ENCODE measurements around the gene MAN1A1.

DNA sequence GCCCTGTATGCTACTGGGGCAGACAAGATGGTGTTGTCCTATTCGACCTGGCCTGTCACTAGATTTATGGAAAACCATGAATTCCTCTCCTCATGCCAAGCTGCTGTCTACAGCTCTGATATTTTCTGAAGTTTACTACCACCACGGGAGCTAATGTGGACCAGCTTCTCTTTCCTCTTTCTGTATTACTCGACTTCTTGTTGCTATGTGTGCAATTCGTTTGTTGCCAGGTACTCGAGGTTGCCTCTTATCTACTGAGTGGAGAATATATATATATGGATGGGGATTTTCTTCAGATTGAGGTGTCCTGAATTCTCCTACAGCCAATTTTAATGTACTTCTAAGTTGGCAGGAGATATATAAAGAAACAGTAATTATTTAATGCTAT is 34.7 kb downstream of the MAN1A1 start:
- TF ChIP-seq, protein P1, sequence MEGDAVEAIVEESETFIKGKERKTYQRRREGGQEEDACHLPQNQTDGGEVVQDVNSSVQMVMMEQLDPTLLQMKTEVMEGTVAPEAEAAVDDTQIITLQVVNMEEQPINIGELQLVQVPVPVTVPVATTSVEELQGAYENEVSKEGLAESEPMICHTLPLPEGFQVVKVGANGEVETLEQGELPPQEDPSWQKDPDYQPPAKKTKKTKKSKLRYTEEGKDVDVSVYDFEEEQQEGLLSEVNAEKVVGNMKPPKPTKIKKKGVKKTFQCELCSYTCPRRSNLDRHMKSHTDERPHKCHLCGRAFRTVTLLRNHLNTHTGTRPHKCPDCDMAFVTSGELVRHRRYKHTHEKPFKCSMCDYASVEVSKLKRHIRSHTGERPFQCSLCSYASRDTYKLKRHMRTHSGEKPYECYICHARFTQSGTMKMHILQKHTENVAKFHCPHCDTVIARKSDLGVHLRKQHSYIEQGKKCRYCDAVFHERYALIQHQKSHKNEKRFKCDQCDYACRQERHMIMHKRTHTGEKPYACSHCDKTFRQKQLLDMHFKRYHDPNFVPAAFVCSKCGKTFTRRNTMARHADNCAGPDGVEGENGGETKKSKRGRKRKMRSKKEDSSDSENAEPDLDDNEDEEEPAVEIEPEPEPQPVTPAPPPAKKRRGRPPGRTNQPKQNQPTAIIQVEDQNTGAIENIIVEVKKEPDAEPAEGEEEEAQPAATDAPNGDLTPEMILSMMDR (IDR thresholded peaks at IDR 0.05) = no peak
- no peak for TF ChIP-seq POLR2A (IDR thresholded peaks at IDR 0.05)
